Body of pancreas (tissue), 4 donors: ENCODE results near the gene GRK7.

Source experiments
- POLR2A ChIP-seq, 3 donors: fragments of 450-650 bp; IDR thresholded peaks; one replicate each; pipeline ENCODE4 v1.6.1; 2016; ENCODE audit warnings: antibody characterized with exemption in 3 of 3, mild to moderate bottlenecking in 2 of 3
- TF ChIP-seq, protein P1 (sequence below), 7 experiments: fragments of 450-650 bp in 4 of 7; fragments of 200-600 bp in 3 of 7; sonication (generic) in 3 of 7; IDR thresholded peaks; one replicate each; pipeline ENCODE4 v1.5.1; 2016 to 2019; ENCODE audit warnings: antibody characterized with exemption in 7 of 7

DNA sequence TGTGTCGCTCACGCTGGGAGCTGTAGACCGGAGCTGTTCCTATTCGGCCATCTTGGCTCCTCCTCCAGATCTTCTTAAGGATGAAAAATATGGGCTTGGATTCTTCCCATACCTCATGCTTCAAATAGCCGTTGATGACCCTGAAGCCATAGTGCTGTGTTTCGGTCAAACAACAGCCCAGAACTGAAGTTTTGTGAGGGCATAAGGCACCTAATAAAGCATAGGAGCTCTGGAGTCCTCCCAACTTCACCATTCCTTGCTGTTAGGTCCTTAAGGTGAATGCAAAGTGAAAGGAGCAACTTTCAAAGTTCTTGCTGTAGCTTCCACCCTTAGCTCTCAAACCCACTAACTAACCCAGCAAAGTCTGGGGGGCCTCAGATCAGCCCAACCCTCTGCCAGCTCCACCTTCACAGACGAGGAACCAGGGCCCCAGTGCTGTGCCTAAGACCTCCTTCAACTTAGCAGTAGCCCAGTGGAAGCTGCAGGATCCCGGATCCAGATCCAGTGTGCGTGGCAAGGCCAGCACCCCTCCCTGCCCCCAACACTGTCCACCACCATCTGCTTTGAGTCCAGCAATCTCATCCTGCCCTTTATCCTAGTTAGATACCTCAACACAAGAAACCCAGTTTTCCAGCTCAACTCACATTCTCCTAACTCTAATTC, at the start of gene GRK7:
- TF ChIP-seq, protein P1, sequence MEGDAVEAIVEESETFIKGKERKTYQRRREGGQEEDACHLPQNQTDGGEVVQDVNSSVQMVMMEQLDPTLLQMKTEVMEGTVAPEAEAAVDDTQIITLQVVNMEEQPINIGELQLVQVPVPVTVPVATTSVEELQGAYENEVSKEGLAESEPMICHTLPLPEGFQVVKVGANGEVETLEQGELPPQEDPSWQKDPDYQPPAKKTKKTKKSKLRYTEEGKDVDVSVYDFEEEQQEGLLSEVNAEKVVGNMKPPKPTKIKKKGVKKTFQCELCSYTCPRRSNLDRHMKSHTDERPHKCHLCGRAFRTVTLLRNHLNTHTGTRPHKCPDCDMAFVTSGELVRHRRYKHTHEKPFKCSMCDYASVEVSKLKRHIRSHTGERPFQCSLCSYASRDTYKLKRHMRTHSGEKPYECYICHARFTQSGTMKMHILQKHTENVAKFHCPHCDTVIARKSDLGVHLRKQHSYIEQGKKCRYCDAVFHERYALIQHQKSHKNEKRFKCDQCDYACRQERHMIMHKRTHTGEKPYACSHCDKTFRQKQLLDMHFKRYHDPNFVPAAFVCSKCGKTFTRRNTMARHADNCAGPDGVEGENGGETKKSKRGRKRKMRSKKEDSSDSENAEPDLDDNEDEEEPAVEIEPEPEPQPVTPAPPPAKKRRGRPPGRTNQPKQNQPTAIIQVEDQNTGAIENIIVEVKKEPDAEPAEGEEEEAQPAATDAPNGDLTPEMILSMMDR (IDR thresholded peaks at IDR 0.05), result no peak
- no peak for TF ChIP-seq POLR2A (IDR thresholded peaks at IDR 0.05)
